ENCODE data around the gene FBXW4. TPM values are rescaled to one million over a fixed set of nuclear protein-coding genes. Genes with fewer than 3 reads are reported as not detected.

FBXW4 gene
- total and polyA plus RNA-seq, 10 of the 15 experiments (the other 5 are each of a cell fraction or from before 2014, with no cell fraction given): 5.7 to 42.0 (median 27.5) TPM

DNA sequence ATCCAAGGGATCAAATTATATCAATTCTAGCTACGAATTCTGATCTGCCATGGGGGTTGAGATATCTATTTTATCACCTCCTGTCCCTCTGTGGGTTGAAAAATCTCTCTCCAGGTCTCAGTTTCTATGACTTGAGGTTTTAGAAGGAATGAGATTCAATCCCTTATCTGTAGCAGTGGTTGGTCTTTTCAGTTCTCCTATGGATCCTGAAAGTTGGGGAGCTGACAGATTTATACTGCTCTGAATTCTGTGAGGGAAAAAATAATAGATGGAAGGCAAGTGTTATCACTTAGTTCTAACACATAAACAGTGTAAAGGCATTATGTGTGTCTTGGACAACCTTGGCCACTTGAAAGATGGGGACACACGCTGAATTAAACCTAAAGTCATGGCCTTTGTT lies 15.8 kb upstream of the FBXW4 start:
- in situ Hi-C loops (cut with MboI) (no loop called here), intact Hi-C loops (cut with micrococcal nuclease; ENCODE audit: unreplicated experiment) (no loop called here)
- FAIRE-seq (no peak), ATAC-seq (no peak), DNase-seq (ENCODE audit: low read depth, low spot score) (no peak)
- Histone ChIP-seq H3K4me2 (ENCODE audit: control insufficient read depth, insufficient read depth) (no peak overlapping the region), H3K4me3 (no peak overlapping the region), H2AFZ (ENCODE audit: control insufficient read depth, low read depth, low read length) (no peak overlapping the region), H3K27me3 (replicated peaks in 1 of 2; ENCODE audit: control insufficient read depth in 2 of 2, insufficient read depth in 2 of 2, low read length in 1 of 2) (no peaks in the 10 kb centered on the region), H3K27ac (ENCODE audit: control insufficient read depth, insufficient read depth) (no peak overlapping the region), H3K9ac (ENCODE audit: control insufficient read depth, insufficient read depth, low read length) (no peak overlapping the region), H3K9me3 (replicated peaks; ENCODE audit: control insufficient read depth, insufficient read depth, low read length) (no peaks in the 10 kb centered on the region), H3K79me2 (ENCODE audit: control insufficient read depth, insufficient read depth, low read length) (no peaks in the 10 kb centered on the region), H4K20me1 (ENCODE audit: control insufficient read depth, insufficient read depth) (no peaks in the 10 kb centered on the region), H3K36me3 (ENCODE audit: control insufficient read depth in 2 of 2, insufficient read depth in 2 of 2, low read length in 1 of 2) (no peaks in the 10 kb centered on the region), H3K4me1 (ENCODE audit: control insufficient read depth, insufficient read depth, low read length) (no peaks in the 10 kb centered on the region)
- ChIA-PET RAD21 (ENCODE audit: unreplicated experiment) (interaction anchor here (0.6 kb wide), 1 partner anchor 9 kb away, joined by 3 read pairs; no protein-coding TSS in a partner anchor), CTCF (interaction anchor here (0.6 to 1.8 kb wide), 3 partner anchors 21 to 501 kb away, joined by 4 to 6 read pairs (median 4); no protein-coding TSS in a partner anchor), POLR2A (interaction anchor here (0.6 kb wide), 2 partner anchors 14 to 412 kb away, joined by 3 to 6 read pairs; no protein-coding TSS in a partner anchor), SMC1A (ENCODE audit: uncharacterized antibody, unreplicated experiment) (interaction anchor here (0.9 kb wide), 1 partner anchor 30 kb away, joined by 3 read pairs; no protein-coding TSS in a partner anchor)
- no TSS peak for BruUV-seq (replicated peaks)
- 48% methylated on average over 2 of the region's 2 CpGs for WGBS (ENCODE audit: insufficient coverage, insufficient replicate concordance, low lambda C conversion rate, missing lambda C conversion rate)
- TF ChIP-seq ASH2L (IDR thresholded peaks at IDR 0.05; ENCODE audit: borderline replicate concordance, low read depth): no peak
- TF ChIP-seq EGR1 (IDR thresholded peaks at IDR 0.05; ENCODE audit: borderline replicate concordance in 1 of 2, low read depth in 2 of 2, low read length in 2 of 2): no peak
- TF ChIP-seq CBX3 (IDR thresholded peaks at IDR 0.05; ENCODE audit: borderline replicate concordance, low read depth): no peak
- TF ChIP-seq IRF4 (IDR thresholded peaks at IDR 0.05; ENCODE audit: low read depth, low read length): no peak
- no peak for TF ChIP-seq ZBTB33 (IDR thresholded peaks at IDR 0.05)
- no peak for TF ChIP-seq JUND (IDR thresholded peaks at IDR 0.05; ENCODE audit: low read depth, low read length)
- TF ChIP-seq, protein P1, sequence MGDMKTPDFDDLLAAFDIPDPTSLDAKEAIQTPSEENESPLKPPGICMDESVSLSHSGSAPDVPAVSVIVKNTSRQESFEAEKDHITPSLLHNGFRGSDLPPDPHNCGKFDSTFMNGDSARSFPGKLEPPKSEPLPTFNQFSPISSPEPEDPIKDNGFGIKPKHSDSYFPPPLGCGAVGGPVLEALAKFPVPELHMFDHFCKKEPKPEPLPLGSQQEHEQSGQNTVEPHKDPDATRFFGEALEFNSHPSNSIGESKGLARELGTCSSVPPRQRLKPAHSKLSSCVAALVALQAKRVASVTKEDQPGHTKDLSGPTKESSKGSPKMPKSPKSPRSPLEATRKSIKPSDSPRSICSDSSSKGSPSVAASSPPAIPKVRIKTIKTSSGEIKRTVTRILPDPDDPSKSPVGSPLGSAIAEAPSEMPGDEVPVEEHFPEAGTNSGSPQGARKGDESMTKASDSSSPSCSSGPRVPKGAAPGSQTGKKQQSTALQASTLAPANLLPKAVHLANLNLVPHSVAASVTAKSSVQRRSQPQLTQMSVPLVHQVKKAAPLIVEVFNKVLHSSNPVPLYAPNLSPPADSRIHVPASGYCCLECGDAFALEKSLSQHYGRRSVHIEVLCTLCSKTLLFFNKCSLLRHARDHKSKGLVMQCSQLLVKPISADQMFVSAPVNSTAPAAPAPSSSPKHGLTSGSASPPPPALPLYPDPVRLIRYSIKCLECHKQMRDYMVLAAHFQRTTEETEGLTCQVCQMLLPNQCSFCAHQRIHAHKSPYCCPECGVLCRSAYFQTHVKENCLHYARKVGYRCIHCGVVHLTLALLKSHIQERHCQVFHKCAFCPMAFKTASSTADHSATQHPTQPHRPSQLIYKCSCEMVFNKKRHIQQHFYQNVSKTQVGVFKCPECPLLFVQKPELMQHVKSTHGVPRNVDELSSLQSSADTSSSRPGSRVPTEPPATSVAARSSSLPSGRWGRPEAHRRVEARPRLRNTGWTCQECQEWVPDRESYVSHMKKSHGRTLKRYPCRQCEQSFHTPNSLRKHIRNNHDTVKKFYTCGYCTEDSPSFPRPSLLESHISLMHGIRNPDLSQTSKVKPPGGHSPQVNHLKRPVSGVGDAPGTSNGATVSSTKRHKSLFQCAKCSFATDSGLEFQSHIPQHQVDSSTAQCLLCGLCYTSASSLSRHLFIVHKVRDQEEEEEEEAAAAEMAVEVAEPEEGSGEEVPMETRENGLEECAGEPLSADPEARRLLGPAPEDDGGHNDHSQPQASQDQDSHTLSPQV (IDR thresholded peaks at IDR 0.05): no peak
- TF ChIP-seq, protein P2, sequence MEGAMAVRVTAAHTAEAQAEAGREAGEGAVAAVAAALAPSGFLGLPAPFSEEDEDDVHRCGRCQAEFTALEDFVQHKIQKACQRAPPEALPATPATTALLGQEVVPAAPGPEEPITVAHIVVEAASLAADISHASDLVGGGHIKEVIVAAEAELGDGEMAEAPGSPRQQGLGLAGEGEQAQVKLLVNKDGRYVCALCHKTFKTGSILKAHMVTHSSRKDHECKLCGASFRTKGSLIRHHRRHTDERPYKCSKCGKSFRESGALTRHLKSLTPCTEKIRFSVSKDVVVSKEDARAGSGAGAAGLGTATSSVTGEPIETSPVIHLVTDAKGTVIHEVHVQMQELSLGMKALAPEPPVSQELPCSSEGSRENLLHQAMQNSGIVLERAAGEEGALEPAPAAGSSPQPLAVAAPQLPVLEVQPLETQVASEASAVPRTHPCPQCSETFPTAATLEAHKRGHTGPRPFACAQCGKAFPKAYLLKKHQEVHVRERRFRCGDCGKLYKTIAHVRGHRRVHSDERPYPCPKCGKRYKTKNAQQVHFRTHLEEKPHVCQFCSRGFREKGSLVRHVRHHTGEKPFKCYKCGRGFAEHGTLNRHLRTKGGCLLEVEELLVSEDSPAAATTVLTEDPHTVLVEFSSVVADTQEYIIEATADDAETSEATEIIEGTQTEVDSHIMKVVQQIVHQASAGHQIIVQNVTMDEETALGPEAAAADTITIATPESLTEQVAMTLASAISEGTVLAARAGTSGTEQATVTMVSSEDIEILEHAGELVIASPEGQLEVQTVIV (IDR thresholded peaks at IDR 0.05; ENCODE audit: borderline replicate concordance, partially characterized antibody): no peak
- TF ChIP-seq ELK1 (IDR thresholded peaks at IDR 0.05; ENCODE audit: low read depth, low read length): no peak
- TF ChIP-seq, protein P3, sequence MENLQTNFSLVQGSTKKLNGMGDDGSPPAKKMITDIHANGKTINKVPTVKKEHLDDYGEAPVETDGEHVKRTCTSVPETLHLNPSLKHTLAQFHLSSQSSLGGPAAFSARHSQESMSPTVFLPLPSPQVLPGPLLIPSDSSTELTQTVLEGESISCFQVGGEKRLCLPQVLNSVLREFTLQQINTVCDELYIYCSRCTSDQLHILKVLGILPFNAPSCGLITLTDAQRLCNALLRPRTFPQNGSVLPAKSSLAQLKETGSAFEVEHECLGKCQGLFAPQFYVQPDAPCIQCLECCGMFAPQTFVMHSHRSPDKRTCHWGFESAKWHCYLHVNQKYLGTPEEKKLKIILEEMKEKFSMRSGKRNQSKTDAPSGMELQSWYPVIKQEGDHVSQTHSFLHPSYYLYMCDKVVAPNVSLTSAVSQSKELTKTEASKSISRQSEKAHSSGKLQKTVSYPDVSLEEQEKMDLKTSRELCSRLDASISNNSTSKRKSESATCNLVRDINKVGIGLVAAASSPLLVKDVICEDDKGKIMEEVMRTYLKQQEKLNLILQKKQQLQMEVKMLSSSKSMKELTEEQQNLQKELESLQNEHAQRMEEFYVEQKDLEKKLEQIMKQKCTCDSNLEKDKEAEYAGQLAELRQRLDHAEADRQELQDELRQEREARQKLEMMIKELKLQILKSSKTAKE (IDR thresholded peaks at IDR 0.05; ENCODE audit: low read depth, poor library complexity, severe bottlenecking): no peak

Data from GM12878 (cell line).